GM12875 (cell line): ENCODE results near the gene YLPM1.
A peak's percentile ranks its signal among the peaks of the same experiment; 100 is the strongest.

Experiments
- H3K4me3 ChIP-seq: one replicate; pipeline ENCODE4 v1.5.1; 2011; ENCODE audit warnings: low read depth, low read length, control low read depth
- TF ChIP-seq, protein P1 (sequence below): IDR thresholded peaks from 2 replicates; pipeline ENCODE4 v1.5.1; 2011; ENCODE audit warnings: low read depth, mild to moderate bottlenecking, control low read depth, inconsistent platforms, low read length, moderate library complexity, borderline replicate concordance; ENCODE audit not compliant: insufficient read depth

Gene YLPM1

DNA sequence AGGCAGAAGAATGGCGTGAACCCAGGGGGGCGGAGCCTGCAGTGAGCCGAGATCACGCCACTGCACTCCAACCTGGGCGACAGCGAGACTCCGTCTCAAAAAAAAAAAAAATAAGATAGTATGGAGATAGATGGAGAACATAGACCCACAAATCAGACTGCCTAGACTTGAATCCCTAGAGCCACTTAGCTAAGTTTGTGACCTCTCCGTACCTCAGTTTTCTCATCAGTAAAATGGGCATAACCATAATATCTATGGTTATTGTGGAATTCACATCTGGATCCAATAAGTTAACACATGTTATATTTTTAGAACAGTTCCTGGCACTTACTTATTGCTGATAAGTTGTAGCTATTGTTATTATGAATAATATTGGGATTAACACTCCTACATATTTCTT is 105.6 kb downstream of the YLPM1 start:
- TF ChIP-seq, protein P1, sequence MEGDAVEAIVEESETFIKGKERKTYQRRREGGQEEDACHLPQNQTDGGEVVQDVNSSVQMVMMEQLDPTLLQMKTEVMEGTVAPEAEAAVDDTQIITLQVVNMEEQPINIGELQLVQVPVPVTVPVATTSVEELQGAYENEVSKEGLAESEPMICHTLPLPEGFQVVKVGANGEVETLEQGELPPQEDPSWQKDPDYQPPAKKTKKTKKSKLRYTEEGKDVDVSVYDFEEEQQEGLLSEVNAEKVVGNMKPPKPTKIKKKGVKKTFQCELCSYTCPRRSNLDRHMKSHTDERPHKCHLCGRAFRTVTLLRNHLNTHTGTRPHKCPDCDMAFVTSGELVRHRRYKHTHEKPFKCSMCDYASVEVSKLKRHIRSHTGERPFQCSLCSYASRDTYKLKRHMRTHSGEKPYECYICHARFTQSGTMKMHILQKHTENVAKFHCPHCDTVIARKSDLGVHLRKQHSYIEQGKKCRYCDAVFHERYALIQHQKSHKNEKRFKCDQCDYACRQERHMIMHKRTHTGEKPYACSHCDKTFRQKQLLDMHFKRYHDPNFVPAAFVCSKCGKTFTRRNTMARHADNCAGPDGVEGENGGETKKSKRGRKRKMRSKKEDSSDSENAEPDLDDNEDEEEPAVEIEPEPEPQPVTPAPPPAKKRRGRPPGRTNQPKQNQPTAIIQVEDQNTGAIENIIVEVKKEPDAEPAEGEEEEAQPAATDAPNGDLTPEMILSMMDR, result no peak
- H3K4me3 ChIP-seq, result no peak overlapping the region

DNA sequence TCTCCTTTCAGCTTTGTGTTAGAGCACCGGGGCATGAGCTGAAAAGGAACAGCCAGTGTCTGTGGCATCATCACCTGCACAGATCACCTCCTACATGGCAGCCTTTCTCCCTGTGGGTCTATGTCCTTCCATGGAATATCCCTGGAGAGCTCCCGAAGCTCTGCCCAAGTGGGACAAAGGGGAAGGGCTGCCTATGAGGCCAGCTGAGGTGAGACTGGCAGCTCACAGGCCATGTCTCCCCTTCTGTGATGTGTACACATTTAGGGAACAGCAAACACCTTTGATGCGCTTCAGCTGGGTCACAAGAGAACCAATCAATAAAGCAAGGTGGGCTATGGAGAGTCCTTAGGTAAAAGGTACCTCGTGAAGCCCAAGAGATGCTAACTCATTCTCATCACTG is 108.7 kb downstream of the YLPM1 start:
- no peak overlapping the region for H3K4me3 ChIP-seq
- TF ChIP-seq, protein P1, result no peak

DNA sequence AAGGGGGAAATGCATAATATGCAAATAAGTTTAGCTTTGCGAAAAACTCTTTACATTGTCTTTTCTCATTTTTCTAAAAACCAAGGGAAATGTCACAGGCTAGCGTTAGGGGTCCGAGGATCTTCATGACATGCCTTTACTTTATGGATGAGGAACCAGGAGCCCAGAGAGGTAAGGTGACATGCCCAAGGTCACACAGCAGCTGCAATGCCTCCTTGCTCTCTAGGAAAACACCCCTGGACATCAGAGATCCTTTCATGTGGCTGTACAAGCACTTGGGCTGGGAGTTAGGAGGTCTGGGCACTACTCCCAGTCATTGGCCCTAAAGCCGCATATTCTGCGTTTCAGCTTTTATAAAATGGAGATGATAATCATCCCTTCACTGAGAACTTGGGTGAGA is 112.1 kb downstream of the YLPM1 start:
- TF ChIP-seq, protein P1, result no peak
- H3K4me3 ChIP-seq, result no peak overlapping the region

DNA sequence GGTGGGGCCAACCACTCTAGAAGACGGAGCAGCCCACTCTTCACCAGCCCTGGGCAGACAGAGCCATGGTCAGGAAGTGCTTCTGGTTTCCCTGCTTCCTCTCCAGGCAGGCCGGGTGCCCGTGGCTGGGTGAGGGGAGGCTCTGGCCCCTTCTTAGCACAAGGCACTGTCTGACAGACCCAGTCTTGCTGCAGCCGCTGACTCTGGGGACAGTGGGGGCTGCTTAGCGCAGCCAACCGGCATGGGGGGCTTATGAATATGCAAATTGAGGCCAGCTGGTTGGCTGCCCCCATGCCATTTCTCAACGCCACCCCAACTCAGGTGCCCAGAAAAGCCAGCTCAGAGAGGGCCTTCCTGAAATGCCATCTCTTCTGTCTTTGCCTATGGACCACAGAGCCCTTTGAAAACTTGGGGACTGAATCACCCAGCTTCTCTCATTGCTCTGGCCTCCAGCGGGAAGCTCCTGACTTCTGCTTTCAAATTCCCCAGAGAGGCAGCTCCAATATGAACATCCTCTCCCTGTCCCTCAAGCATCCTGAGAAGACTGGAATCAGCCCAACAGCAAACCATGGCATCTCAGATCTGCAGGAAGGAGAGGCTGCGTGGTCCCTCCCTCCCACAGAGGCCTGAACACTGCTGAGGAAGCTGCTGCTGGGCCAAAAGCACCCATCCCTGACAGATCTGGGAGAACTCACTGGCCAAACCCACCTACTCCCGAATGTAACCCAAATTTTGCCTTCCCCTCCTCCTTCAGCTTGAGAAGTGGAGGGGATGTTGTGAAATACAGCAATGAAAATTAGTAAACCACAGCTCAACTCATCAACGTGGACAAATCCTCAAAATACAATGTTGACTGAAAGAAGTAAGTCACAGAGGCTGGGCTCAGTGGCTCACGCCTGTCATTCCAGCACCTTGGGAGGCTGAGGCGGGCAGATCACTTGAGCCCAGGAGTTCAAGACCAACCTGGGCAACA is 113.1 kb downstream of the YLPM1 start, which contains the start of gene PROX2:
Gene PROX2, minus strand, starts transcription at position 205 of the 973 bp plus-strand sequence. CDS start 12,311 bp downstream, outside the sequence.
- TF ChIP-seq, protein P1, result no peak
- no peak within 1 kb of the TSS for H3K4me3 ChIP-seq

DNA sequence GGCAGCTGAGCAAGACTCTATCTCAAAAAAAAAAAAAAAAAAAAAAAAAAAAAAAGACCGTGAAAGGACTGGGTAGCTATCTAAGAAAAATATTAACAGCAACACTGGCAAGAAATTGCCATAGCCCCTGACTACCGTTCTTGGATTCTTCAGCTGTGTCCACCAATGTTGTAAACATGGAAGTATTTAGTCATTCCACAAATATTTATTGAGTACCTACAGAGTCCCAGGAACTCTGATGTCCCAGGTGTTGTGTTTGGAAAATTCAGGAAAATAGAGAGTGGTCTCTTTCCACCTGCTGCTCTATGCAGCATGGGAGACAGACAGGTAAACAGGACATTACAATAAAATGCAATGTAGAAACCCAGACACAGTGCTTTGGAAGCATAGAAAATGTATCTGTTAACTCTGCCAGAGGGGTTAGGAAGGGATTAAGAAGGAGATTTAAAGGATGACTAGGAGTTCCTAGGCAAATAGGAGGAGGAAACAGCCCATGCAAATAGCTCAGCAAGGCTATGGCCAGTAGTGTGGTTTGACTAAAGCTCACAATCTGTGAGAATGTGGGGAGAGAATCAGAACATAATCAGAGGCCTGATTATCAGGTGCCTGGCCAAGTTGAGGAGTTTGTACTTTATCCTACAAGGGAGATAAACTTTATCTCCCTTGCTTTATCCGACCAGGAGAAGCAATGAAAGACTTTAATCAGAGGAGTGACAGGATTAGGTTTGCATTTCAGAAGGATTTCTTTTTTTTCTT is 116.5 kb downstream of the YLPM1 start:
- no peak overlapping the region for H3K4me3 ChIP-seq
- TF ChIP-seq, protein P1, result no peak

DNA sequence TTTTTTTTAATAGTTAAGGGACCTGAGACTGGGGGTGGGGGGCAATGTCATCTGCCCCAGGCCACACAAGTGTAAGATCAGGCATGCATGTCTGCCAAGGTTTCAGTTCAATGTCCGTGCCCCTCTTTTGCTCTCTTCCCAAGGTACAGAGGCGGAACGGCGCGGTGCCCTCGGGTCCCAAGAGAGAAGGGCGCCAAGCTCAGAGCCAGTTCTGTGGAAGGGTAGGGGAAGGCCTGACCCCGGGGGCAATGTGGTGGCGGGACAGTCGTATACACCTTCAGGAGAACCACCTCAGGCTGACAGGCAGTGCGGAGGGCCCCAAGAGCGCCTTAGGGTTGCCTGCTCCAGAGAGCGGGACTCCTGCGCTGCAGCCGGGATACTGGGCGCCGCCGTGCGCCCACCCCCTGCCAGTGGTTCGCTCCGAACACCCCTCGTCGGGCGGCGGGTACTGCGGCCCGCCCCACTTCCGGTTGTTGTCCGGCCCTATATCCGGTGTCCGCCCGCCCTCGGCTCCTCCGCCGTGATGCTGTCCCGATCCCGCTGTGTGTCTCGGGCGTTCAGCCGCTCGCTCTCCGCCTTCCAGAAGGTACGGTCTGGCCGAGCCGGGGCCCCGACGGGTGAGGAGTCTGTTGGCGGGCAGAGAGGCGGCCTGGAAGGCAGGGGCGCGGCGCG is 118.5 kb downstream of the YLPM1 start, which contains the start of gene DLST:
Gene DLST, plus strand, starts transcription at position 486 of the 672 bp plus-strand sequence. Its CDS starts 38 bp downstream, at position 524.
- H3K4me3 ChIP-seq, result peak within 1 kb of the TSS; percentile 74
- TF ChIP-seq, protein P1, result no peak
